GM19395 (cell line): ENCODE data around the gene DLL3.

Experiments used
- ATAC-seq: cut with Tn5 transposase; IDR thresholded peaks from one replicate; pipeline ENCODE4 v1.9.1; 2021; ENCODE audit warnings: mild to moderate bottlenecking, moderate library complexity; ENCODE audit not compliant: unreplicated experiment

Gene DLL3

DNA sequence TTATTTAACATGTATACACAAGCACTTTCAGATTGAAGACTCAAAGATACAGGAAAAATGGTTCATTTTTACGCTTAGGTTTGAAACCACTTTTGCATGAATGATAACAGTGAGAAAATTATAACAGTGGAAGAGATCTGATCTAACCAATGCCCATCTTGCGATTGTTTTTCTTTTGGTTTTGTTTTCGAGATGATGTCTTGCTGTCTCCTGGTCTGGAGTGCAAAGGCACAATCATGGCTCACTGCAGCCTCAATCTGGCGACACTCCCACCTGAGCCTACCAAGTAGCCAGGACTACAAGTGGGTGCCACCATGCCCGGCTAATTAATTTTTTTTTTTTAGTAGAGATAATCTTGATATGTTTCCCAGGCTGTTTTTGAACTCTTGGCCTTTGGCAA, 51.5 kb downstream of the DLL3 start:
- no peak for ATAC-seq

DNA sequence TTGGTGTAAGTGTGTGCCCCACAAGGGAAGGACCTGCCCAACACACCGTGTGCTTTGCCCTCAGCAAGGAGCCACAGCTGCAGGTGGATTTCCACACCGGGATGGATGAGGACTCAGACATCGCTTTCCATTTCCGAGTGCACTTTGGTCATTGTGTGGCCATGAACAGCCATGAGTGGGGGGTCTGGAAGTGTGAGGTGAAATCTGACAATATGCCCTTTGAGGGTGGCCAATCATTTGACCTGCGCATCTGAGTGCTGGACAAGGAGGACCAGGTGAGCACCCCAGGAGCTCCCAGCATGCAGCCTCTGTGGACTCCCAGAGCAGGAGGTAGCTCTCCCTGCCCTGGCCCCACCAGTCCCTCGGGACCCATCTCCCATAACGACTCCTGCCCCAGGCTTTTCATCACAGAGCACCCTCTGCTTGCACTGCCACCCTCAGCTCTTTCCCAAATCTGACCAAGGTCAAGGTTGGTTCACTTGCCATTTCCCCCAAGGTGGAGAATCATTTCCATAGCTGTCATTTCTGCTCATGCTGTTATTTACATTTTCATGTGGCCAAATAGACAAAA, 54.4 kb downstream of the DLL3 start:
- no peak for ATAC-seq

DNA sequence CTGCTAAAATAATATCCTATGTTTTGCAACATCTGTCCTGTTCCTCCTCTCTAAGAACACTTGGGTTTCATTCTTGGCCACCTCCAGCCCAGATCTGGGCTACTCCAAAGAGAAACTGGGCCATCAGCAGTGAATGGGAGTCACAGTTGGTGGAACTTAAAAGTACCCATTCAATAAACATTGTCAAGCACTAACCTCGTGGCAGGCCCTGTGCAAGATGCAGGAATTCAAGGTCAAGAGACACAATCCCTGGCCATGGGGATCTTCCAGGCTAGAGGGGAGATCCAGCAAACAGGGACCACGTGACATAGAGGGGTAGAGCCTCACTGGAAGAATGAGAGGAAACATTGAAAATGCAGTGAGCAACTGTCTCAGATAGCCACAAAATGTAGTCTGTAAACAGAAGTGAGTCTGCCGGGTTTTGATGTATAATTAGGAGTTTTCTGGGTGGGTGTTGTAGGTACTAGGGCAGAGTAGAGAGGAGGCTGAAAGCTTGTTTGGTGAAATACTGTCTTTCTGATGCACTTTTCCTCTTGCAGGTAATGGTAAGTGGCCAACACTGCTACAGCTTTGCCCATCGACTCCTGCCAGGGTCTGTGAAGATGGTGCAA, 56.1 kb downstream of the DLL3 start:
- no peak for ATAC-seq

DNA sequence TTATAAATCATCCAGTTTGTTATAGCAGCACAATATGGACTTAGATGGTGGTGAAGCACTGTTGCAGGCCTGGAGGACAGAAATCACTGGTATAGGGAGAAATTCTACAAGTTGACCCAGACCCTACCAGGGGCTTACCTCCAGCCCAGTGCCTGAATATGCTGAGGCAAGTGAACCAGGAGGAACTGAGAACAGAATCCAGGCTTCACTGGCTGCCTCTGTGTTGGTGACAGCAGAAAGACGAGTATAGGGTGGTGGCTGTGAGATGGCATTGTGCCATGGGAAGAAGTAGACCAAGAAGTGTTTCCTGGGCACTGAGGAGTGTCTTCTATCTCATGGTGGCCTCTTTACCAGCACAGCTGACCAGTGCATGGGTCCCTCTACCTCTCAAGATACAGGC, 57.1 kb downstream of the DLL3 start:
- ATAC-seq, result no peak
